ENCODE measurements around the gene HOXA1. TPM values are rescaled to one million over a fixed set of nuclear protein-coding genes. Genes with fewer than 3 reads are reported as not detected.

HOXA1 gene
- under 1 TPM; 0.08 to 0.56 (median 0.51) TPM for polyA plus RNA-seq

- WGBS, 3 donors, result 1 to 2% (median 1%) methylated on average over 67 to 68 of the region's 68 CpGs
- peak within 1 kb of the TSS; percentile 21 for H3K27ac ChIP-seq (ENCODE audit: low read depth, low read length)
Observed at GRCh38 chr7:27095897-27096767, at the start of gene HOXA1. Gene HOXA1 (minus strand): TSS chr7:27096000. CDS start chr7:27095912, 88 bp downstream.

DNA sequence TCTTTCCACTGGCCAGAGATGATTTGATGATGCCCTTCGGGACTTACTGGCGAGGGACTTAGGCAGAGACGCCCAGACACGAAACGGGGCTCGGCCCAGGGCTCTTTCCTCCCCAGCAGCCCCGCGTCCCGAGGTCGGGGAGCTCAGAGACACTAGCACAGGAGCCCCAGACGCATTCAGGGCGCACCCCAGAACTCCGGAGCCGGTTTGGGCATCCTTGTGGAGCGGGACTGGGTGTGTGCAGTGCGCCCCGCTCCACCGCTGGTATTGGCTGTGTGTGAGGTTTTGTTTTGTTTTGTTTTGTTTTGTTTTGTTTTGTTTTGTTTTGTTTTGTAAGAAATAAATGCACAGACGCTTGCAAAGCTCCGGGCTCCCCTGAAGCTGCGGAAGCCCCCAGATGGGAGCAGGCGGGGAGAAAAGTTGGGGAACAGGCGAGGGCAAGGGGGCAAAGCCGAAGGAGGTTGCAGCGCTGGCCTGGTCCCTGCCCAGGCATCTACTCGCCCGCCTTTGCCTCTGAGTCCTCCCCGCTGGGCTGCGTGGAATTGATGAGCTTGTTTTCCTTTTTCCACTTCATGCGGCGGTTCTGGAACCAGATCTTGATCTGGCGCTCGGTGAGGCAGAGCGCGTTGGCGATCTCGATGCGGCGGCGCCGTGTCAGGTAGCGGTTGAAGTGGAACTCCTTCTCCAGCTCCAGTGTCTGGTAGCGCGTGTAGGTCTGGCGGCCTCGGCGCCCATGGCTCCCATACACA lies 49.5 kb upstream of the HOXA1 start:
- WGBS, 3 donors, result 27 to 68% (median 64%) methylated on average over 47 of the region's 47 CpGs
- H3K27ac ChIP-seq (ENCODE audit: low read depth, low read length), result no peak overlapping the region

DNA sequence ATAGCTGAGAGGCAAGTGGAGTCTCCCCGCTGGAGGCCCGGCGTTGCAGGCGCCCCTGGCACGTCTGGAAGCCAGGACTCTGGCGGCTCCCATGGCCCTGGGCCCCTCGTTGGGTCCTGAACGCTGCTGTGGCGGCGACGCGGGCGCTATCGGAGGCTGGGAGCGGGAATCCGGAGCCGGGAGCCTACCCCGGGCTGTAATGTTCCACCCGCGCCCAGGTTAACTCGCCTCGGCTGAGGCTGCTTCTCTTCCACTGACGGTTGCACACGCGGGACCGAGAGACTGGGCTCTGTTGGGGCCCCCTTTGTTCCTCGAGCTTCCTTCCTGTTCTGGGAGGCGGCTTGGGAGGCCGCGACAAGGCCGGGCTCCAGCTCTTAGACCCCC lies 49.0 kb upstream of the HOXA1 start:
- WGBS, 3 donors, result 18 to 53% (median 52%) methylated on average over 31 of the region's 31 CpGs
- H3K27ac ChIP-seq (ENCODE audit: low read depth, low read length), result no peak overlapping the region

- 21 to 55% (median 52%) methylated on average over 40 of the region's 40 CpGs for WGBS, 3 donors
- H3K27ac ChIP-seq (ENCODE audit: low read depth, low read length), result no peak overlapping the region
Observed at GRCh38 chr7:27143950-27144780, 48.4 kb upstream of the HOXA1 start.

GRCh38 chr7:27143023-27143949 lies 47.5 kb upstream of the HOXA1 start, which contains the start of gene HOXA5:
Gene HOXA5 (minus strand): TSS chr7:27143681. CDS start chr7:27143607, 74 bp downstream.
- peak within 1 kb of the TSS; percentile 38 for H3K27ac ChIP-seq (ENCODE audit: low read depth, low read length)
- 9 to 41% (median 26%) methylated on average over 86 of the region's 86 CpGs for WGBS, 3 donors

GRCh38 chr7:27142580-27143022 lies 46.8 kb upstream of the HOXA1 start:
- WGBS, 3 donors, result 16 to 43% (median 24%) methylated on average over 27 to 29 of the region's 29 CpGs
- H3K27ac ChIP-seq (ENCODE audit: low read depth, low read length), result peak overlapping the region; percentile 32

GRCh38 chr7:27141923-27142579 lies 46.3 kb upstream of the HOXA1 start:
- H3K27ac ChIP-seq (ENCODE audit: low read depth, low read length), result peak overlapping the region; percentile 32
- 15 to 48% (median 38%) methylated on average over 30 of the region's 30 CpGs for WGBS, 3 donors

- WGBS, 3 donors, result 35 to 66% (median 65%) methylated on average over 18 of the region's 18 CpGs
- no peak overlapping the region for H3K27ac ChIP-seq (ENCODE audit: low read depth, low read length)
Observed at GRCh38 chr7:27141137-27141922, 45.5 kb upstream of the HOXA1 start.

DNA sequence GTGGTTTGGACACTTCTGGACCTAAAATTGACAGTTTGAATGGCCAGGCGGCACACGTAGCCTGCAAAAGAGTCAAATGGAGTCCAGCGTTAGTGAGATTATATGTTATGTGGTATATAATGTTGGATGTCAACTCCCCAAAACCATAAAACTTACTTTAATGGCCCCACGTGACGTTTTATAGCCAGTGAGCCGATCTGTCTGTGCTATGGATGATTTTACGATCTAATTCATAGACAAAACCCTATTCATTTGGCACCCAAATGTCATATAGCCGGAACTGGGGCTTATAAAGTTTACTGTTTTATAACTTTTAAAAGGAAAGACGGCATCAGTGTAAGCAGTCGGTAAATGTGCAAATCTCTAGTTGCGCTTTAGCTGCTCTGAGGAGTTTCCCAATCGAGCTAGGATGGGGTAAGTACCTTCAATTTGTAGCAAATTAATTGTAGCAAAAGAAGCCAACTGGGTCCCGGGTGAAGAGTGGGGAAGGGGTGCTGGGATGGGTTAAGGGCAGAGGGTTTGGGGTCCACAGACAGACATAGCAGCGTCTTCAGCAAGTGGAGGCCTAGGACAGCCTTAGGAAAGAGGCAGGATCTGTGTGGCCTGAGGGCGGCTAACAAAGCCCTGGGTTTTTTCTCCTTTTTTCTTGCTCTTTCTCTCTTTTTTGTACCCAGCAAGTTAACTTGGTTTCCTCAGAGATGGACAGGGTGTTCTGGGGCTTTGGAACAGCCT lies 44.5 kb upstream of the HOXA1 start:
- 32 to 67% (median 66%) methylated on average over 15 of the region's 15 CpGs for WGBS, 3 donors
- H3K27ac ChIP-seq (ENCODE audit: low read depth, low read length), result no peak overlapping the region

DNA sequence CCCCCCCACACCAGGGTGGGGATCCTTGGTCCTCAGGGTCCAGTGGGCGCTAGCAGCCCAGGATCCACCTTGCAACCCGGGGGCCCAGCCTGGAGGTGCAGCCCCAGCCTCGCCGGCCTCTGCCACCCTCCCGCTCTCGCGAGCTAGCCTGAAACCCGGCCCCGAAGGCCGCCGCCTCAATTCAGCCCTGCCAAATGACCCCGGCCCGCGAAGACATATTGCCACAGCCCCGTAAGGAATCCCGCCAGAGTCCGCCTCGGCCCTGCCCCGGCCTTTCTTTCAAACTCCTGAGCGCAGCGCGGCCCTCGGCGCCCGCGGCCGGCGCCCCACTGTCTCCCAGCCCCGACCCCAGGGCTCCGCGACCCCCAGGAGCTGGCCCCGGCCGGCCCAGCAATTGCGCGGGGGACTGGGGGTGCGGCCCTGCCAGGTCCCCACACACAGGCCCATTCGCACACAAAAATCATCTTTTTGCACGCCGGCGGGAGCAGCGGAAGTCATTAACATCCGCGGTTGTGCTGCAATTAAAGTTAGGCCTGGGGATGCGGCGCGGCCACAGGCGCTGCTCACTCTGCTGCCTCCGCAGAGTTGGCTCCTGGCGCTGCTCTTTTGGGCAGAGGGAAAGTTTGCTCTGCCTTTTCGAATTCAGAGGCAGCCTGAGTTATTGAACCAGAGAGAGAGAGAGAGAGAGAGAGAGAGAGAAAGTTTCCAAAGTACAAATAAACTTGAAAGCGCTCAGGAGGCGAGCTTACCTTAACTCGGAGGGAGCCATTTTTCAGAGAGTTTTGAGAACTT lies 43.7 kb upstream of the HOXA1 start:
- no peak overlapping the region for H3K27ac ChIP-seq (ENCODE audit: low read depth, low read length)
- WGBS, 3 donors, result 25 to 68% (median 66%) methylated on average over 51 to 53 of the region's 53 CpGs

GRCh38 chr7:27138985-27139333 lies 43.2 kb upstream of the HOXA1 start:
- 37 to 66% (median 65%) methylated on average over 11 of the region's 11 CpGs for WGBS, 3 donors
- H3K27ac ChIP-seq (ENCODE audit: low read depth, low read length), result no peak overlapping the region

DNA sequence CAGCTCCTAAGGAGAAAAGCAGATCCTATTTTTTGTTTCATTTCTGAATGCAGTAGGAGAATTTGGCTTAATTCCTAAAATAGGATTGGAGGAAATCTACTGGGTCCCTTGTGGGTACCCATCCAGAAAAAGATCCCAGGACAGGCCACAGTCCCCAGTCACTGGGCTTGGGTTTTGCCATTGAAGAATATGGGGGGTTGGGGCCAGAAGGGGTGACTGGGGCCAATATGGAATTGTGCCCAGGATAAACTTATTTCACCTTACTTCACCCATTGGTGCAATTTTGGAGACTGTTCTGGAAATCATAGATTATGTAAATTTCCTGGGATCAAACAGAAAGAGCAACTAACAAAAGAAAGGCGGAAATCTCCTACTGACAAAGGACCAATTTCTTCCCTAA lies 42.7 kb upstream of the HOXA1 start:
- 39 to 65% (median 56%) methylated on average over 1 of the region's 1 CpG for WGBS, 3 donors
- H3K27ac ChIP-seq (ENCODE audit: low read depth, low read length), result no peak overlapping the region

DNA sequence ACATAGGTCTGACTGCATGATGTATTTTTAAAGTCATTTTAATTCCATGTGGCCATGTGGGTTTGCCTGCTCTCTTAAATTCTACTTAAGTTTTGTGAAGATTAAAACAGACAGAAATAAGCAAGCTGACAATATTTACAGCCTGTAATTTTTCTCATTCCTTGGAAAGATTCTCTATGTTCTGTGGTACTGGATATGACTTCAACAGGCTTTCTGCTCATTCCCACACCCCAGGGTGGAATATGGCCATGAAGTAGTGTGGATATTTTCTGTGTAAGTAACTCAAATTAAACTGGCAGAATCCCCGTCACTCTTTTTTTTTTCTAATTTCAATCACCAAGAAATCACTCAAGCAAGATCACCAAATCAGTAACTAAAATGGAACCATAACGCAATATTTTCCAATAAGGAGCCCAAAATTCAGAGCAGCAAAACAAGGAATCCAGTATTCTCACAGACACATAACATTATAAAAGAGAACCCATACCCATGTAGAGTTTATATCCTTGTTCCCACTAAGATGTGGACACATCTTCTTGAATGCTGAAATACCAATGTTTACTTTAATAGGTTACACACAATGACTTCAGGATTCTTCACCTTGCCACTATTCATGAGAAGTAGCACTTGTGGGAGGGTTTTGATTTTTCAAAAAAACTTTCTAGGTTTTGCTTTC lies 42.0 kb upstream of the HOXA1 start:
- 43 to 76% (median 59%) methylated on average over 2 of the region's 2 CpGs for WGBS, 3 donors
- no peak overlapping the region for H3K27ac ChIP-seq (ENCODE audit: low read depth, low read length)

DNA sequence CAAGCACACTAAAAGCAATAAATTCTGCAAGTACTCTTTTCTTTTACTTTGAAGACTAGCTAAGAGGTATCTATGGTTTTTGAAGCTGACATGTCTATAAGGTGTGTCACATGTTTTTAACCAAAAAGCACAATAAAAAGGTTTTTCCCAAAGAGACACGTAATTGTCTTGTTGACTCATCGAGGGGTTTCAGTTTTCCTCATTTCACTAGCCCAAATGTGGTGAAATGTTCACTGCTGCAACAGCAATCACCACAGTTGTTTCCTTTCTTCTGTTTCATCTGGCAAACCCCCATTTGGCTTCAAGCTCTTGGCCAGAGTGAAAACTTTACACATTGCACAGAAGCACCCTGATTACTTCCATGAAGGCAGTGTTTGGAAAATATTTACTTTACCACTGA lies 38.6 kb upstream of the HOXA1 start:
- 7 to 13% (median 10%) methylated on average over 2 of the region's 2 CpGs for WGBS, 3 donors
- H3K27ac ChIP-seq (ENCODE audit: low read depth, low read length), result no peak overlapping the region
